GDM1 (cell line): ENCODE results near the gene ROMO1.
"Not testable (repeated sequence)": the region's sequence is repeated elsewhere in the genome, so short reads cannot be mapped to it uniquely, and the experiment has no call there.

ENCODE experiments used
- DNase-seq: peaks from one replicate; lab custom pipeline; 2025; lab: John Stamatoyannopoulos, UW

ROMO1 gene

DNA sequence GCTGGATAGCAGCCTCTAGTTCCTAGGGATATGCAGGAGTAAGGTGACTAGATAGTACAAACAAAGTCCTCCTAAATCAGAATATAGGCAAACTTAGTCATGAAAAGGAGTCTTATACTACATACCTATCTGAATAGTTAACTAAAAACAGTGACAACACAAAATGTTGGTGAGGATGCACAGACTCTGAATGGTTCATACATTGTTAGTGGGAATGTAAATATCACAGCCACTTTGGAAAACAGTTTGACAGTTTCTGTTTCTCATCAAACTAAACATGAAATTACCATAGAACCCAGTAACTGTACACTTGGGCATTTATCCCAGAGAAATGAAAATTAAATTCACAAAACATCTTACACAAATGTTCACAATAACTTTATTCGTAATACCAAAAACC is 17.2 kb upstream of the ROMO1 start:
- no peak for DNase-seq

GRCh38 chr20:35685368-35685767 is 13.8 kb upstream of the ROMO1 start:
- DNase-seq, result not testable (repeated sequence)

GRCh38 chr20:35686872-35687271 is 12.3 kb upstream of the ROMO1 start:
- not testable (repeated sequence) for DNase-seq

DNA sequence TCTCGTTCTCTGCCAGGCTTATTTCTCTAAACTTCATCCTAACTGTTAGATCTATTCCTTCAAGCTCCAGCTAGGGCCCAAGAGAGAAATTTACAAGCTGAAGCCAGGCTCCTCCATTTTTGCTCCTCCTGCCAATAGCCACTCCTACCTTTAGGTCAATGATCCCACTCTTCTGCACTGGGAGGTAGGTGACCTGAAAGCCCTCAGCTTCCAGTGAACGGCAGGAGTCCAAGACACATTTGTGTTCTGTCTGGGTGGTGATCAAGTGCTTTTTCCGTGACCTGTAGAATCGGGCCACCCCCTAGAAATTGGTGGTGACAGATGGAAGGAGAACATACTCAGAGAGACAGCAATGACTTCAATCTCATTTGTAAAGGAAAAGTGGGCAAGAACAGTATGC is 8.9 kb upstream of the ROMO1 start:
- no peak for DNase-seq

DNA sequence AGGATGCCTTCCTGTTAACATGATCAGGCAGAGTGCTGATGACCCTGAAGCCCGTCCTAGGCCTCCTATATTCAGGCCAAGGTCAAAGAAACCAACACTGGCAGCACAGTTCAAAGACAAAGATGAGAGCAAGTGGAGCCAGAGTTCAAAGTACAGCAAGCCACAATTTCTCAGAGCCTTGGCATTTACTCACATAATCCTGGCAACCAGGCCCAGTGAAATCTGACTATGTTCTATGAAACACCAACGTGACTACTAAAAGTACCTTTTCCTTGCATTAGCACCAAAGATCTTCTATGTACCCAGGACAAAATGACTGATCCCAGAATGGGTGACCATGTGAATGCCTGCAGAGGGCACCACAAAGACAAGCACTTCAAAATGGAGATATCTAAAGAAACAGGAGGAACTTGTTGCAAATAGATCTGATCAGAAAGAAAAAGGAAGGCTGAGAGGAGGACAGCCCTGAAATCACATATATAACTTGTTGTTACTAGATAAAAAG is 3.9 kb upstream of the ROMO1 start:
- DNase-seq, result no peak

DNA sequence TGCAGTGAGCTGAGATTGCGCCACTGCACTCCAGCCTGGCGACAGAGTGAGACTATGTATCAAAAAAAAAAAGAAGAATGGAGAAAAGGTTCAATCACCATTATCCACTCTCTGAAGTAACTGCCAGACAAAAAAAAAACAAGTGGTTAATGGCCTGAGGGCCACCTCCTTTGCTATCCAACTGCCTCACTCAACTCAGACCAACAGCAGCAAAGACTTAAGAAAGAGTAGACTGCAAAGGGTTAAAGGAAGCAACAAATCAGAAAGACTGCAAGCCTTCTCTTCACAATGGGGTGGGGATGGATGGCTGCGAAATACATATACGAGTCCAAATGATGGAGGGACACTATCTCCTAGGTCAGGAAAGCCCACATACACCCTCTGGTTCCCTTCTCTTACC is 3.2 kb upstream of the ROMO1 start:
- DNase-seq, result no peak

DNA sequence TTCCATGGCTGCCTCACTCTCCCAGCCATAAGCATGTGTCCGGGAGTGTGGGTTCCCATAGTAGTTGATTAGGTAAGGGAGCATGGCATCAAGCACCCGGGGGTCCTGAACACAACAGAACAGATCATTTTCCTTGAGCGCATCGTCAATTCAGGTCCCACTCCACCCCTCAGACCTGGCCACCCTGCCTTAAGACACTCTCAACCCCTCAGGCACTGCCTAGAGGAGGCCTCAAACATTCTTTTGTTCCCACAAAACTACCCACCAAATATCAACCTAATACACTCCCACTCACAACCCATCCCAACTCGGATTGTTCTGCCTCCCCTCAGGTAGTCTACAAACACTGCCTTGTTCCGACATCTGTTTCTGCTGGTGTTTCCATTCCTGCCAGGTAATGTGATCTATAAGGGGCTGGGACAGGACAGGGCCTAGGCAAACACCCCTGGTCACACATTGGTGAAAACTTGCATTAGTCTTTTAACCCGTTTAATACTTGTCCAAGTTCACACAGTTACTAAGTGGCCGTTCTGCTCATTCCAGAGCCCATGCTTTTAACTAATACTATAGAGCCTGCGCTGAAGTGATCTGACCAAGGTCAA is 1.4 kb upstream of the ROMO1 start:
- no peak for DNase-seq

- DNase-seq, result no peak
Observed at GRCh38 chr20:35698298-35699126, 693 bp upstream of the ROMO1 start.

DNA sequence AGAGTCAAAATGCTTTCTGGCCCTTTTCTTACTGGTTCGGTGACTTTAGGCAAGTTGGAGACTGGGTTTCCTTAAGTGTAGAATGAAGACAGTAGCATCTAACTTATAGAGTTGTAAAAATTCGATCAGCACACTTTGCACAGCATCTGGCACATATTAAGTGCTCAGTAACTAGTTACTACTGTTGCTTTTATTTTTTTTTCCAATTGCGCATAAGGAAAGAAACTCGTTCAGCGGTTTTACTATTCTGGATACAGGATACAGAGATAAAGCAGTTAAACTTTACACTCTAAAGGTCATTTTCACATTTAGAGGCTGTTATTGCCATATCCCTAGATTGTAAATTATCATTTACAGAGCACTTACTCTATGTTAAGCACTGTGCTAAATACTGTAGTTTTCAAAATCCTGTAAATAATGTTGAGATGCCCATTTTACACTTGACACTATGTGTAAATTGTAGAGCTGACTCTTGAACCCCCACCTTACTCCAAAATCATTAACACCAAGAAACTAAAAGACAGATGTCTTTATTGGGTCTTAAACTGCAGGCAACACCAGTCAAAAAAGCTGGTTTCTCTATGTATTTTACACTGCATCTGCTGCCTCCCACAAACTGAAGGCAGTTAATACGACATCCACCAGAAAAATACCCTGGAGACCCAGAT is 886 bp downstream of the ROMO1 start:
- no peak for DNase-seq

DNA sequence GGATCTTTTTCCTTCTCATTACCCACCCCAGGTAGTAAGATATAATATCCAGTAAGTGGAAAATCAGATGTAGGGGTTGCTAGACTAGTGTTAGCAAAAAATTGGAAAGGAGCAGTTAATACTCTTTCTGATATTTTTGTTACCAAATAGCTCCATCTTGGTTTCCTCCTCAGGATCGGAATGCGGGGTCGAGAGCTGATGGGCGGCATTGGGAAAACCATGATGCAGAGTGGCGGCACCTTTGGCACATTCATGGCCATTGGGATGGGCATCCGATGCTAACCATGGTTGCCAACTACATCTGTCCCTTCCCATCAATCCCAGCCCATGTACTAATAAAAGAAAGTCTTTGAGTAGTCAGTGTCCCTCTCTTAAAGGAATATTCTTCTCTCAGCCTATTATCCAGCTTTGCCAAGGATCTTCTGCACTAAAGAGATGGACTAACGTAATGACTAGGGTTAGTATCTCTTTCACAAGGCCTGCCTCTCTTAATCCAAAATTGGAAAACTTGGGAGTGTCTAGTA is 1.5 kb downstream of the ROMO1 start:
- no peak for DNase-seq

- no peak for DNase-seq
Observed at GRCh38 chr20:35702051-35702823, 3.0 kb downstream of the ROMO1 start.

GRCh38 chr20:35702824-35703695 is 3.9 kb downstream of the ROMO1 start:
- no peak for DNase-seq

GRCh38 chr20:35704514-35705261 is 5.5 kb downstream of the ROMO1 start:
- no peak for DNase-seq

DNA sequence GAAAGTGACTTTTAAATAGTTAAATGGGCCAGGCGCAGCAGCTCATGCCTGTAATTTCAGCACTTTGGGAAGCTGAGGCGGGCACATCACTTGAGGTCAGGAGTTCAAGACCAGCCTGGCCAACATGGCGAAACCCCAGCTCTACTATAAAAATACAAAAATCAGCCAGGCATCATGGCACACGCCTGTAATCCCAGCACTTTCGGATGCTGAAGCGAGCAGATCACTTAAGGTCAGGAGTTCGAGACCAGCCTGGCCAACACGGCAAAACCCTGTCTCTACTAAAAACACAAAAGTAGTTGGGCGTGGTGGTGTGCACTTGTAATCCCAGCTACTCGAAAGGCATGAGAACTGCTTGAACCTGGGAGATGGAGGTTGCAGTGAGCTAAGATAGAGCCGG is 6.7 kb downstream of the ROMO1 start:
- DNase-seq, result not testable (repeated sequence)

GRCh38 chr20:35706591-35707529 is 7.7 kb downstream of the ROMO1 start:
- DNase-seq, result not testable (repeated sequence)

DNA sequence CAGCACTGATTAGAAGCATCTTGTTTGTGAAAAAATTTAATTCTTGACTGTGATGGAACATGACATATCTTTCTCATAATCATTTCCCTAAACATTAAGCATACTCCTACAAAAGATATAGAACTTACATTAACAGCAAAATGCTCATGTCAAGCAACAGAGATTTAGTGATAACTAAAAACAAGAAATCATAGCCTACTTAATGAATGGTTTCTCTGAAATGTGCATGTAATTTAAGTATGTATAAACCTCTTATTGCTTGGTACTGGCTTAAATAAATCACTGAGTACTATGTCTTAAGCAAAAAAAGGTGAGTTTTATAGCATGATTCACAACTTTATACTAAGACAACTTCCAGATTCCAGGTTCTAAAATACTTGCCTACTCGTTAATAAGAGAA is 9.3 kb downstream of the ROMO1 start:
- no peak for DNase-seq

- no peak for DNase-seq
Observed at GRCh38 chr20:35709259-35709658, 10.1 kb downstream of the ROMO1 start.

DNA sequence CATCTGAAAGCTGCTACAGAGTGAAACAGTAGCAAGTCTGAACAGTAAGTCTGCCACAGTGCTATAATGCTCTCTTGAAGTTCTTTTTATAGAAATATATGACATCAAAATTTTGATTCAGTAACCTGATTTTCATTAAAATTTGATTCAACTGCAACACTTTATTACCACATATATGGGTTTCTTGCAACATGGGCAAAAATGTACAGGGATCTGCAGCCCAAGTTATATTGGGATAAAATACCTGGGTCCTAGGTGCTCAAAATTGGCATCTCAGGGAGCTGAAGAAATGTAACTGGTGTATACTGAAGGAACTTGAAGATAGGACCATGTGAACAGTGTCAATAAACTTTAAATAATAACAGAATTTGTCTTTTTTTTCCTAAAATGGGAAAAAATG is 10.8 kb downstream of the ROMO1 start:
- DNase-seq, result no peak
